HG03439 (cell line): ENCODE data around the gene JAK2.
"Not testable (repeated sequence)": the region's sequence is repeated elsewhere in the genome, so short reads cannot be mapped to it uniquely, and the experiment has no call there.

Source experiments
- ATAC-seq: cut with Tn5 transposase; IDR thresholded peaks from one replicate; pipeline ENCODE4 v1.9.1; 2021; ENCODE audit warnings: mild to moderate bottlenecking, moderate library complexity; ENCODE audit not compliant: unreplicated experiment

Gene JAK2

GRCh38 chr9:4984621-4985385 is at the start of gene JAK2:
Gene JAK2 (plus strand): TSS chr9:4985272. CDS start chr9:5021988, 36,716 bp downstream.
- ATAC-seq: peak; percentile 74

GRCh38 chr9:4936277-4936676 is 48.8 kb upstream of the JAK2 start:
- ATAC-seq: no peak

GRCh38 chr9:4936823-4937222 is 48.2 kb upstream of the JAK2 start:
- peak; percentile 52 for ATAC-seq

- ATAC-seq: no peak
These were observed 47.6 kb upstream of the JAK2 start for GRCh38 chr9:4937446-4937845.

- ATAC-seq: no peak
These were observed 46.6 kb upstream of the JAK2 start for GRCh38 chr9:4938496-4938895.

- peak; percentile 85 for ATAC-seq
These were observed 45.9 kb upstream of the JAK2 start for GRCh38 chr9:4939118-4939561.

- ATAC-seq: not testable (repeated sequence)
These were observed 42.9 kb upstream of the JAK2 start for GRCh38 chr9:4942042-4942691.

GRCh38 chr9:4943346-4943745 is 41.7 kb upstream of the JAK2 start:
- no peak for ATAC-seq

- ATAC-seq: not testable (repeated sequence)
These were observed 40.5 kb upstream of the JAK2 start for GRCh38 chr9:4944431-4945211.

GRCh38 chr9:4946937-4947336 is 38.1 kb upstream of the JAK2 start:
- ATAC-seq: no peak

- no peak for ATAC-seq
These were observed 29.2 kb upstream of the JAK2 start for GRCh38 chr9:4955836-4956235.

GRCh38 chr9:4959031-4959430 is 26.0 kb upstream of the JAK2 start:
- no peak for ATAC-seq

- no peak for ATAC-seq
These were observed 23.0 kb upstream of the JAK2 start for GRCh38 chr9:4962085-4962484.

GRCh38 chr9:4964540-4964939 is 20.5 kb upstream of the JAK2 start:
- no peak for ATAC-seq

- ATAC-seq: no peak
These were observed 19.8 kb upstream of the JAK2 start for GRCh38 chr9:4965174-4965821.

- ATAC-seq: no peak
These were observed 17.5 kb upstream of the JAK2 start for GRCh38 chr9:4967523-4967922.

- ATAC-seq: no peak
These were observed 15.9 kb upstream of the JAK2 start for GRCh38 chr9:4969130-4969529.

GRCh38 chr9:4970970-4971641 is 14.0 kb upstream of the JAK2 start:
- peak; percentile 80 for ATAC-seq

- ATAC-seq: no peak
These were observed 11.8 kb upstream of the JAK2 start for GRCh38 chr9:4973246-4973645.

- no peak for ATAC-seq
These were observed 11.2 kb upstream of the JAK2 start for GRCh38 chr9:4973902-4974301.

GRCh38 chr9:4979239-4979638 is 5.8 kb upstream of the JAK2 start:
- ATAC-seq: no peak
